Measurements from ENCODE around the gene PWWP2B.

Gene PWWP2B

DNA sequence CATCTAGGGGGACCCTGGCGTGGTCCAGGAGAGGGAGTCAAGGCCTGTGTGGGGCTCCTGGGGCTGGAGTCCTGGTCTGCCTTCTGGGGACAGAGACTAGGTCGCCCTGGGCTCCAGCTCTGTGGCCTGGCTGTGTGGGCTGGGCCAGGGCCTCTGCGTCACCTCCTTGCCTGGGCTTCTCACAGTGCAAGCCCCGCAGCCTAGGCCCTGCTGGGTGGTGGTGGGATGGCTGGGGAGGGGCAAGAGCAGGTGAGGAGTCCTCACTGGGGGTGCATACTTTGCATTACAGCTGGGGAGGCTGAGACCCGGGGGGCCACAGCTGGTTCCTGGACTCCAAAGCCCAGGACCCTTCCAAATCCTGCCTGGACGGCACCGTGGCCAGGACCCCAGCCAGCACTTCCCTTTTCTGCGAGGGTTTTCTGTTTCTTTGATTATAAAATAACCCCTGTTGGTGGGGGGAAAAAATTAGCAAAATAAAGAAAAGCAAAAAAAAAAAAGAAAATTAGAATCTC lies 23.5 kb downstream of the PWWP2B start:
- no peak for DNase-seq (ENCODE audit: low read depth)

DNA sequence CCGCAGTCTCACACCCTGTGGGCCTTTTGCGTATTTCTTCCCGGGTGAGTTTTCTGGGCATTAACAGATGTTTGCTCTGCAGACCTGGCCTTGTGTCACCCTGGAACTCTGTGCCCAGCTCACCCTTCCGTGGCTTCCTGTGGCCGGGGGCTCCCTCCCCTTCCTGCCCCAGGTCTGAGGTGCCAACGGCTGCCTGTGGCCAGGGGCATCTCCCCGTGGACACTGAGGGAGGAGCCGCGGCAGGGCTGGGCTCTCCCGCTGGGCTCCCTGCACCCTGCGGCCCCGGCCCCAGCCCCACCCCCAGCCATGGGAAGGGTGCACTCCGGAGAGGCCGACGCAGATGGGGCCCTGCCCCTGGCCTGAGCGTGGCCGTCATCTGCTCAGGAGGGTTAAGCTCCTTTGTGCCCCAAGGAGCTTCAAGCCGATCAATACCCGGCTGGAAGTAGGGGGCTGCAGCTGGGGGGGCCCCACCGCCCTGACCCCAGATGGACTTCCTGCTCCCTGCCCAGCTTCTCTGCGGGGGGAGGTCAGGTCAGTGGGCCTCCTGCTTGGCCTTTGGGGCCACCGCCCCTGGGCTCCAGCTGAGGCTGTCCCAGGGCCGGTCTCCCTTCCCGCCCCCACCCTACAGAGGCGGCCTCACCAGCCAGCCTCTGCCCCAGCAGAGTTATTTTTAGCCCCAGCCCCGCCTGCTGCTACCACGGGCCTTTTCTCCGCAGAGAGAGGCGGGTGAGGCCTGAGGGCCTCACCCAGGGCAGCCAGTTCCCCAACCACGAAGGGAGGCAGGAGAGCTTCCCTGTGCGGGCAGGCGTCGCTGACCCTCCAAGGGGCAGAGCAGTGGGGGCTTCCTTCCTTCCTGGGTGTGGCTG lies 24.2 kb downstream of the PWWP2B start:
- DNase-seq (ENCODE audit: low read depth), result no peak

DNA sequence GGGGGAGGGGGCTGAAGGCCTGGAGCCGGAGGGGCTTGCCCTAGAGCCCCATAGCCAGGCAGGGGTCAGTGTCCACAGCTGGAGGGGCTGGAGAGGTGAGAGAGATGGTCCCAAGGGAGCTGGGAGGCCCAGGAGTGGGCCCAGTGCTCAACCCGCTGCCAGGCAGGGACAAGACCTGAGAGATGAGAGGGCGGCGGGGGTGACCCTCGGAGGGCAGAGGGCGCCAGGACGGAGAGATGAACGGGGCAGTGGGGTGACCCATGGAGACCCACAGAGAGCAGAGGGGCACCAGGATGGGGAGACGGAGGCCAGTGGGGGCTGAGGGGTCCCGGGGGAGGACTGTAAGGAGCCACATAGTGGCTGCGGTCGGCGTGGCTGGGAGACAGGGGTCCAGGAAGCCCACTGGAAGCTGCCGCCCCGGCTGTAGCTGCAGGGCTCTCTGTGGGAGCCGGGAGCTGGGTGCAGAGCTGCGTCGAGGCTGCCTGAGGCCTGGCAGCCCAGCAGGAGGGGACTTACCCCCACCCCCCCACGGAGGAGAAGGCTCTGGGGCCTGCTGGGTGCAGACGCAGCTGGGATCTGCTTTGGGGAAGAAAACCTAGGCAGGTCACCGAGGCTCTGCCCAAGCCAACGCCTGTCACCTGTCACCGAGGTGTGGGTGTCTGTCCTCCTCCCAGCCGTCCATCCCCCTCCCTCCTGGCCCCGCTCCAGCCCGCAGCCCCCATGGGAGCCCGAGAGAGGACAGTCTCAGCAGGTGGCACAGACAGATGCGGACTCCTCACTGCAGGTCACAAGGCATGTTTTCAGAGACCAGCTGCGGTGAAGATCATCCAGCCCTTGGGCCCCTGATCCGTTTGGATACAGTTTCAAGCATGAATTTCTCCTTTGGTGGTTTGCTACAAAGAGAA lies 25.1 kb downstream of the PWWP2B start:
- DNase-seq (ENCODE audit: low read depth), result no peak

DNA sequence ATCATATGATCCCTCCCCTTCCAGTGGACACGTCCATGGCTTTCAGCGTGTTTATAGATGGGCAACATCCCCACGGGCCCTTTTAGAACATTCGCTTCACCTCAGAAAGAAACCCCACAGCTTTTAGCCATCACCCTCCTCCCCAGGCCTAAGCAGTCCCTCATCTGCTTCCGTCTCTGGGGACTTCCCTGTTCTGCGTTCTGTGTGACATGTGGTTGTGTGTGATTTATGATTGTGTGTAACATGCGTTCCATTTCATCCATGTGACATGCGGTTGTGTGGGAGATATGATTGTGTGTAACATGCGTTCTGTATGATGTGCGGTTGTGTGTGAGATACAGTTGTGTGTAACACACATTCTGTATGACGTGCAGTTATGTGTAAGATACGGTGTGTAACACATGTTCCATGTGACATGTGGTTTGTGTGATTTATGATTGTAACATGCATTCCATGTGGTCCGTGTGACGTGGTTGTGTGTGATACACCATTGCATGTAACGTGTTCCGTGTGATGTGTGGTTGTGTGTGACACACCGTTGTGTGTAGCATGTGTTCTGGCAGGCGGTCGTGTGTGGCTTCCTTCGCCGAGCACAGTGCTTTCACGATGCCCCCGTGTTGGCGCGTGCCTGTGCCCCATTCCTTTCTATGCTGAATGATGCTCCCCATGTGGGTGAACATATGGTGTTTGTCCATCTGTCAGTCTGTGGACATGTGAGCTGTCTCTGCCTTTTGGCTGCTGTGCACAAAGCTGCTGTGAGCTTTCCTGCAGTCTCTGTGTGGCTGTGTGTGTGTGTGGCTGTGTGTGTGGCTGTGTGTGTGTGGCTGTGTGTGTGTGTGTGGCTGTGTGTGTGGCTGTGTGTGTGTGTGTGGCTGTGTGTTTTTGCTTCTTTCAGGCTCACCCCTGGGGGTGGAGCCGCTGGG lies 26.2 kb downstream of the PWWP2B start:
- no peak for DNase-seq (ENCODE audit: low read depth)

DNA sequence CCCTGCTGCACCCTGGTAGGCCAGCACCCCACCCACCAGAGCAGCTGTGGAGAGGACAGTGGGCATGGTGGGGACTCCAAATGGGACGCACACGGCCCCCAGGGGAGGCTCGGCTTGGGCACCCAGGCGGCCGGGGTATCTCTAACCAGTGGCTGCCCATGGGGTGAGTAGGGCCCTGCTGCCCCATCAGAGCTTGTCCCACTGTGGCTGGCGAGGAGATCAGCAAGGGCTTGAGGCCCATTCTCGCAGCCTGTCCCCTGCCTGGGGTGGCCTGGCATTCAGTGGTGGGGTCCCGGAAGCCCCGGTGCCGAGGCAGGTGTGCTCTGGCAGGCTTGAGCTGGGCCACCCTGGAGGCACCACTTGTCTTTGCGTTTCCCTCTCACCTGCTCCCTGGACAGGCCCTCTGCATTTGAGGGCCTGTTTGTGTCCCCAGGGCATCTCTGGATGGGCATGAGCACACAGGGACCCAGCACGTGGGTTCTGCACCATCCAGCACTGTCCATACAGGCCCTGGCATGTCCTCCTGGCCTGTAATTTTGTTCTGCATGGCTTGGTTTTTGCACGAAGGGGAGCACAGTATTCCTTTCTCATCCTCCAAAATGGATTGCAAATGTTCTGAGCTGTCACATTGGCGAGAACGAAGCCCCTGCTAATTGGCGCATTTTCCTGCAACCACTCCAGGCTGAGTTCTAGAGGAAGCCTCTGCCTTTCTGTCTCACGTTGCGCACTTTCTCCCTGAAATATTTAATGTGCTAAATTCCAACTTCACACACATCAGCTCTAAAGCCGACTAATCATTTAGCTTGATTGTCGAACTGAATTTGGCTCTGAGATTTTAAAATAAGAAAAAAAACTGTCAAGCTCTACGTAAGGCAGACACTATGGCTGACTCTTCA lies 27.2 kb downstream of the PWWP2B start:
- no peak for DNase-seq (ENCODE audit: low read depth)

DNA sequence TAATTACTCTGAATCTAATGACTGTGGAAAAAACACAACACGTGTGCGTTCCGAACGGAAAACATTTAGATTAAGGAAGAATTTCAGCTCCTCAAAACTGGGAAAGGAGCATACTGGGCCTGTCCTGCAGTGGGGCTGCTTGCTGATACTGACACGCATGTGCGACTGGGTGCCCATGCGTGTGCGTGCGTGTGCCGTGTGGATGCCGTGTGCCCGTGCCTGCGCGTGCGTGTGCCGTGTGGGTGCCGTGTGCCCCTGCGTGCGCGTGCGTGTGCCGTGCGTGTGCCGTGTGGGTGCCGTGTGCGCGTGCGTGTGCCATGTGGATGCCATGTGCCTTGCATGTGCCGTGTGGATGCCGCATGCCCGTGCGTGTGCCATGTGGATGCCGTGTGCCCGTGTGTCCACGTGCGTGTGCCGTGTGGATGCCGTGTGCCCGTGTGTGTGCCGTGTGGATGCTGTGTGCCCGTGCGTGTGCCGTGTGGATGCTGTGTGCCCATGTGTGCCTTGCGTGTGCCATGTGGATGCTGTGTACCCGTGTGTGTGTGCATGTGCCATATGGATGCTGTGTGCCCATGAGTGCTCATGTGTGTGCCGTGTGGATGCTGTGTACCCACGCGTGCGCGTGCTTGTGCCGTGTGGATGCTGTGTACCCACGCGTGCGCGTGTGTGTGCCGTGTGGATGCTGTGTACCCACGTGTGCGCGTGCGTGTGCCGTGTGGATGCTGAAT lies 28.2 kb downstream of the PWWP2B start:
- no peak for DNase-seq (ENCODE audit: low read depth)

DNA sequence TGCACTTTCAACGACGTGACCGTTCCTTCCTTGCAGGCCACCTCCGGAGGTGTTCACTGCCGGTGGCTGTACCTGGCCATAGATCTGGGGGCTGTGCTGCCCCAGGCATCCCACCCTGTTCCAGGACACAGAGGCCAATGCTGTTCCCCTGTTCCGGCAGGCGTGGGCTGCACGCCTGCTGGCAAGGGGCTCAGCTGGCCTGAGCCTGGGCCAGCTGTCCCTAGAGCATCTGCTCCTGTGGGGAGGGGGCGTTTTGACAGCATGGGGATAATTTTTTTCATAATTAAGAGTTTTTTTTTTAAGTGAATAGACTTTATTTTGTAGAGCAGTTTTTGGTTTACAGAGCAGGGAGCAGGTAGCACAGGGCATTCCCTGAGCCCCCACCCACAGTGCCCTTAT lies 28.8 kb downstream of the PWWP2B start:
- DNase-seq (ENCODE audit: low read depth), result no peak

DNA sequence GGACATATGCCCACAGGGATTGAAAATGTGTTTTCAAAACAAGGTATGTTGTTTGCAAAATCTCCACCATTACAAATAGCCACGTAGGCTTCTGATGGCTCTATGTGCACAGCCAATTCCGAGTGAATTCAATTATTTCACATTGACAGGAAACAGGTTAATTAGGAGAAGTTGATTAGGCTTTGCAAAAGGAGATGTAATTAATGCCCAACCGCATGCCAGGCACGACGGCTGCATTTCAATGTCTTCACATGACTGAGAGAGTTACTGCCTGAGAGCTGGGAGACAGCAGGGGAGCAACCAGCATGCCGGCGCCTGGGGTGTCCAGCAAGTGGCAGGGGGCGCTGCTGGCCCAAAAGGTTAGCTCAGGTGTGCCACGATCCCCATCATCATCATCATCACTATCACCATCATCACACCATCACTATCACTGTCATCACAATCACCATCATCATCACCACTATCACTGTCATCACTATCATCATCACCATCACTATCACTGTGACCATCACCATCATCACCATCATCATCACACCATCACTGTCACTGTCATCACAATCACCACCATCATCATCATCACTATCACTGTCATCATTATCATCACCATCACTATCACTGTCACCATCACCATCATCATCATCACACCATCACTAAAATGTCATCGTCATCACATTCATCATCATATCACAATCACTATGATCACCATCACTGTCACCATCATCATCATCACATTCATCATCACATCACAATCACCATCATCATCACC lies 30.2 kb downstream of the PWWP2B start:
- no peak for DNase-seq (ENCODE audit: low read depth)

DNA sequence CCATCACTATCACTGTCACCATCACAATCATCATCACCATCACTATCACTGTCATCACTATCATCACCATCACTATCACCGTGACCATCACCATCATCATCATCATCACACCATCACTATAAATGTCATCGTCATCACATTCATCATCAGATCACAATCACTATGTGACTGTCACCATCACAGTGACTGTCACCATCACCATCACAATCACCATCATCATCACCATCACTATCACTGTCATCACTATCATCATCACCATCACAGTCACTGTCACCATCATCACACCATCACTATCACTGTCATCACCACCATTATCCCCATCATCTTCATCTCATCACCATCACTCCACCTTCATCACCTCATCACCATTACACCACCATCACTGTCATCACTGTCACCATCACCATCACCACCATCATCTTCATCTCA lies 31.0 kb downstream of the PWWP2B start:
- DNase-seq (ENCODE audit: low read depth), result no peak

DNA sequence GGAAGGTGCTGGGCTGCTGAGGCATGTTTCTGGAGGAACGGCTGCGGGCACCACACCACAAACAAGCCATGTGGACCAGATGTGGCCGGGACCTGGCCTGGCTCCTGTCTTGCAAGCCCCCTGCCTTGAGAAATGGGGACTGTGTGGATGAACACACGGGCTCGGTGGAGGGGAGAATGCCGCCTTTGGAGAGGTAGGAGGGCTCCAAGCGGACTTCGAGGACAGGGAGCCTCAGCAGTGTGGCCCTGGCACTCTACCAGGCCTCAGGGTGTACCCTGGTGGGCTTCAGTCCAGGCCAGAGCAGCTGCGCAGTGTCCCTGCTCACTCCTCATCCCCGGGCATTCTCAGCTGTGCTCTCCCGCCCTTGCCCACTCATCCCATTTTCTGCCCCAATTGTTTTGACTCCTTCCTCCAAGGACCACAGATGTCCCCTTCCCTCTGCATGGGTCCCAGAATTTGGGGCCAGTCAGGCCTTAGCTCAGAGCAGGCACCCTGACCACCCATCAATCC lies 31.5 kb downstream of the PWWP2B start:
- DNase-seq (ENCODE audit: low read depth), result no peak

DNA sequence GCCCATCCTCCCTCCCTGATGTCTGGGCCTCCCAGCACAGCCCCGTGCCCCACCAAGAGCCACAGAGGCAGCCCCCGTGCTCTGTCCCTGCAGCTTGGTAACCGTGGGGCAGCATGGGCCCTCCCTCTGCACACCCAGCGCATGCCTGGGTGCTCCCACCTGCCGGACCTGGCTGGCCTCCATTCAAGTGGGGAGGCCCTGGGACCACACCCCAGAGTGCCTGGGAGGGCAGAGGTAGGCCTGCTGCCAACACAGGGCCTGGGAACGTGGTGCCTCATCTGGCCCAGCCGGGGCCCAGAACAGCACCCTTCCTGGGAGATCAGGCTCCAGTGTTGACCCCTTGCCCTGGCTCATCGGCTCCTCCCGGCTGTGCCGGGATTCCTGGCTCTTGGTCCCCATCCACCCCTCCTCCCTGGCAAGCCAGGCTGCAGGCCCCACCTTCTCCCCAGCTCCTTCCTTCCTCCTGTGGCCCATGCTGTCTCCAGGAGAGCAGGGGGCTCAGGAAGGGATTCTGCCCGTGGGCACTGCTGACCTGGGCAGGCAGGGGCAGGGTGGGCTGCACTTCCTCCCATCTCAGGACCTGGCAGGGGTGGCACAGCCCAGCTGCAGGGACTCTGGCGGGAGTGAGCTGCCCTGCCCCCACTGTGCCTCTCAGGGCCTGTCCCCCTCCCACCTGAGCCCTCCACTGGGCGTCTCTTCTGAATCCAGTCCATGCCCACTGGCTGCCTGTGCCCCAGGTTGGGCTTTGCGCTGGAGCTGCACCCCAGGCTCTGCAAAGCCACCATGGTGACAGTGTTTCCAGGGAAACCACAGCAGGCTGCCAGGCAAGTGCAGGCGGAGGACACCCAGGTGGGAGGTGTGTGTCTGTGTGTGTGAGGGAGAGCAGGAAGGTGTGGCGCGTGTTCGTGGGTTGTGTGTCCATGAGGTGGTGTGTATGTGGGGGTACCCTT lies 32.6 kb downstream of the PWWP2B start:
- DNase-seq (ENCODE audit: low read depth), result no peak

DNA sequence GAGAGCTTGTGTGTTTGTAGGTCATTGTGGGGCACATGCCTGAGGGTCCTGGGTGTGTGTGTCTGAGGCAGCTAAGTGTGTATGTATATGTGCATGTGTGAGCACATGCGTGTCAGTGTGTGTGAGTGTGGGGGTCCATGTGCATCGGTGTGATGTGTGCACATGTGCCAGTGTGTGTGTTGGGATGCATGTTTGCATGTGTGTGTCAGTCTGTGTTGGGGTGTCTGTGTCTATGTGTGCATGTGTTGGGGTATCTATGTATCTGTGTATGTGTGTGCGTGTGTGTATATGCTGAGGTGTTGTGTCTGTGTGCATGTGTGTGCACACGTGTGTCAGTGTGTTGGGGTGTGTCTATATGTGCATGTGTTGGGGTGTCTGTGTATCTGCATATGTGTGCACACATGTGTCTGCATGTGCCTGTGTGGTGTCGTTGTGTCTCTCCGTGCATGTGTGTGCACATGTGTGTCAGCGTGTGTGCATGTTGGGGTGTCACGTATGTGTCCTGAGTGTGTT lies 33.3 kb downstream of the PWWP2B start:
- DNase-seq (ENCODE audit: low read depth), result no peak

DNA sequence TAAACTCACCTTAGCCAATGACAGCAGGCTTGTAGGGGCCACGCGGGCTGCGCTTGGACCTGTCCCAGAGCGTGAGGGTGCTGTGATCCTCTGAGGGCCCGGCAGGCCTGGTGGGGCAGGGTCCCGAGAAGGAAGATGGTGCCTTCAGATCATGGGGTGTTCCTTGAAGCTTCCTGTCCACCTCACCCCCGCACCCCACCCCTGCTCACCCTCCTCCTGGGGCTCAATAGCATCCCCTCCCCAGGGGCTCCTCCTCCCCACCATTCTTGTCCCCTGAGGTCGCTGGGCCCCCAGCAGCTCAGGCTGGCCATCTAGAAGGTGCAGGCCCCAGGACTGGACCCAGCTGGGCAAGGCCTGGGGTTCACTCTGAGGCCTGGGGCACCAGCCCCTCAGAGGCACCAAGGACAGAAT lies 33.9 kb downstream of the PWWP2B start:
- no peak for DNase-seq (ENCODE audit: low read depth)

DNA sequence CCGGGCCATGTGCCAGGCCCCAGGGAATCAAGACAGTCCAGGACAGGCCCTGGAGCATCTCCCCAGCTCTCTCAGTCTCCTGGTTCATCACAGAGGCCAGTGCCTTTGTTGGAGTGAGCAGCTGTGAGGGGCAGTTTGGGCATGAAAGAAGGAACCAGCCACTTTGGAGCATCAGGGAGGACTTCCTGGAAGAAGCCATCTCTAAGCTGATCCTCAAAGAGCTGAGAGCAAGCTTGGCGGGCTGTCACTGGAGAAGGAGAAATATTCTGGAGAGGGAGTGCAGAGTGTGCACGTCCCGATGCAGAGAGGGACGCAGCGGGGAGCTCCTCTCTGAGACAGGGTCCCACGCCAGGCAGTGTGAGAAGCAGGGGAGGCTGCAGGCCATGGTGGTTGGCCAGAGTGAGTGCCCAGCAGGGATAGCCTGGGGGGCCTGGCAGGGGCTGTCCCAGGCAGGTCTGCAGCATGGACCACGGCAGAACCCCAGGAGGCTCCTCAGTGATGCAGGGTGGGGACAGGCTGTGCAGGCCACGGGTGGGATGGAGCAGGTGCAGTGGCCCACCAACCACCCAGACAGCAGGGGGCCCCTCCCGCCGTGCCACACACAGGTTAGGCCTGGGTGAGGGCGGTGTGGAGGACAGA lies 34.7 kb downstream of the PWWP2B start:
- DNase-seq (ENCODE audit: low read depth), result no peak

DNA sequence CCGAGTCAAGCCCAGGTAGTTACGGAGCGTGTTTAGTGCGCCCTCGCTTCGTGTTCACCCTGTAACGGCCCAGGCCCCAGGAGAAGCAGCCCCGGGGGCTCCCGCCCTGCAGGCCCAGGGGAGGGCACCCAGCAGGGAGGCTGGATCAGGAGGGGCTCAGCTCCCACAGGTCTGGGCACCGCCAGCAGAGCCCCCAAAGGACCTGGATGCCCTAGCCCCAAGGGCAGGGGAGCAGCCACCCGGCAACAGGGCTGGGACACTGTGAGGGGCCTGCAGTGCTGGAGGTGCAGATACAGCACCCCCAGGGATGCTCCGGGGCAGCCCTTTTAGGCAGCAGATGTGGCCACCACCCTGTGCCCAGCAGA lies 35.2 kb downstream of the PWWP2B start:
- DNase-seq (ENCODE audit: low read depth), result no peak

DNA sequence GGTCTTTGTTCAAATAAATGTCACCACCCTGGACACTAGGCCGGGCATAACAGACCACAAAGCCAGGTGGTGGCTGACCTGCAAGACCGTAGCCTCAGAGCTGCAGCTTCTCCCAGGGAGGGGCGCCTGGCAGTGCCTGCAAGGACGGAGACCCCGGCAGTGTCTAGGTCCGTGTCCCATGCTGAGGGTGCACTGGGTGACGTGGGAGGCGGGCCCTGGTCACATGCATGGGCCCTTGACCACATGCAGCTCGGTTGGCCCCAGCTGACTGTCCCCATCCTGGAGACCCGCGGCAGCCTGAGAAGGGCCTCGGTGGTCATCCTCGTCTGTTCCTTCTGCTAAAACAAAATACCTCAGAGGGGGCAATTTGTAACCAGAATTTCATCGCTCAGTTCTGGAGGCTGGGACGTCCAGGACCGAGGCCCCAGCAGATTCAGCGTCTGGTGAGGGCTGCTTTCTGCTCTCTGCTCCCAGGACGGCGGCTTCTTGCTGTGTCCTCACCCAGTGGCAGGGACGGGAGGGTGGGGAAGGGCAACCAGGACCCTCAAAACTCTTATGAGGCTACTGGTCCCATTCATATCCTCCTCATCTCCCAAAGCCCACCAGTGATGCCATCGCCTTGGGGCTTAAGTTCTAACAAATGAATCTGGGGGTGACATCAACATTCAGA lies 36.8 kb downstream of the PWWP2B start:
- DNase-seq (ENCODE audit: low read depth), result no peak
